IMR-90 (cell line): ENCODE measurements around the gene AQP12A. TPM values are rescaled to one million over a fixed set of nuclear protein-coding genes. Genes with fewer than 3 reads are reported as not detected.

ENCODE experiments used
- ATAC-seq: fragments of 200-7000 bp; cut with Tn5 transposase; 2 replicates; pipeline ENCODE4 v1.9.1; 2020; ENCODE audit warnings: low read depth, mild to moderate bottlenecking, moderate library complexity
- BruUV-seq: library from RNA; stranded (reverse); fragments of 400-500 nt; replicated peaks from 2 replicates; lab custom pipeline; 2021; lab: Mats Ljungman, UMichigan
- CTCF ChIA-PET: fragments of 300-600 bp; formaldehyde crosslinking; extraction: SDS; loops from one replicate; lab custom pipeline; 2021; ENCODE audit warnings: antibody characterized with exemption; lab: Yijun Ruan, JAX
- POLR2A ChIA-PET: fragments of 300-600 bp; sonication (Branson Sonifier 250); formaldehyde crosslinking; loops from one replicate; lab custom pipeline; 2022; ENCODE audit warnings: antibody characterized with exemption; ENCODE audit not compliant: unreplicated experiment; lab: Charles Lee
- DNase-seq: peaks from one replicate; pipeline ENCODE4 v3.0.0; 2013
- H2AFZ ChIP-seq: replicated peaks from 2 replicates; pipeline ENCODE3; 2013; ENCODE audit warnings: low read length, mild to moderate bottlenecking; ENCODE audit not compliant: poor library complexity
- H2AK5ac ChIP-seq: 2 replicates; pipeline ENCODE4 v1.6.1; 2013; ENCODE audit warnings: low read depth, low read length, inconsistent platforms
- H2AK9ac ChIP-seq: replicated peaks from 2 replicates; pipeline ENCODE3; 2013; ENCODE audit warnings: mild to moderate bottlenecking, low read depth, low read length, moderate library complexity; ENCODE audit not compliant: poor library complexity
- H2BK120ac ChIP-seq: 2 replicates; pipeline ENCODE4 v1.6.1; 2013; ENCODE audit warnings: low read depth, low read length, inconsistent platforms
- H2BK15ac ChIP-seq: 3 replicates; pipeline ENCODE4 v1.6.1; 2013; ENCODE audit warnings: low read depth, low read length, inconsistent platforms
- H2BK20ac ChIP-seq: 2 replicates; pipeline ENCODE4 v1.6.1; 2013; ENCODE audit warnings: low read depth, mild to moderate bottlenecking, inconsistent platforms, low read length, moderate library complexity
- H2BK5ac ChIP-seq: 2 replicates; pipeline ENCODE4 v1.6.1; 2013; ENCODE audit warnings: mild to moderate bottlenecking, low read depth, low read length, inconsistent platforms; ENCODE audit not compliant: poor library complexity, severe bottlenecking
- H3K14ac ChIP-seq: replicated peaks from 2 replicates; pipeline ENCODE4 v1.6.1; 2013; ENCODE audit warnings: low read depth, low read length, inconsistent platforms
- H3K18ac ChIP-seq: 2 replicates; pipeline ENCODE4 v1.6.1; 2013; ENCODE audit warnings: low read depth, low read length, control low read depth
- H3K23ac ChIP-seq: 2 replicates; pipeline ENCODE4 v1.6.1; 2013; ENCODE audit warnings: low read depth, low read length, inconsistent platforms
- H3K27ac ChIP-seq: 2 replicates; pipeline ENCODE4 v1.5.1; 2013; ENCODE audit warnings: mild to moderate bottlenecking, control low read depth, low read length; ENCODE audit not compliant: insufficient read depth
- H3K27me3 ChIP-seq: 2 replicates; pipeline ENCODE4 v1.6.1; 2013; ENCODE audit warnings: low read length; ENCODE audit not compliant: control insufficient read depth, insufficient read depth
- H3K36me3 ChIP-seq: 2 replicates; pipeline ENCODE4 v1.6.1; 2013; ENCODE audit warnings: low read length, mixed read lengths; ENCODE audit not compliant: control insufficient read depth, insufficient read depth
- H3K4ac ChIP-seq: 2 replicates; pipeline ENCODE4 v1.6.1; 2013; ENCODE audit warnings: low read depth, low read length, inconsistent platforms
- H3K4me1 ChIP-seq: 2 replicates; pipeline ENCODE4 v1.6.1; 2013; ENCODE audit warnings: low read length, mixed read lengths; ENCODE audit not compliant: control insufficient read depth, insufficient read depth
- H3K4me2 ChIP-seq: 2 replicates; pipeline ENCODE4 v1.6.1; 2013; ENCODE audit warnings: low read depth, mild to moderate bottlenecking, control low read depth, low read length, moderate library complexity
- H3K4me3 ChIP-seq: 2 replicates; pipeline ENCODE4 v1.5.1; 2013; ENCODE audit warnings: low read depth, mild to moderate bottlenecking, control low read depth, low read length, moderate library complexity; ENCODE audit not compliant: insufficient read depth
- H3K56ac ChIP-seq: 2 replicates; pipeline ENCODE4 v1.6.1; 2013; ENCODE audit warnings: low read length, inconsistent platforms; ENCODE audit not compliant: insufficient read depth; ENCODE audit errors: extremely low read depth
- H3K79me1 ChIP-seq, 2 experiments: 2 replicates each; pipeline ENCODE4 v1.6.1; 2013; ENCODE audit warnings: low read length in 2 of 2, inconsistent platforms in 1 of 2, low read depth in 1 of 2
- H3K9ac ChIP-seq: 2 replicates; pipeline ENCODE4 v1.6.1; 2013; ENCODE audit warnings: low read depth, low read length, control low read depth
- H3K9me1 ChIP-seq: 2 replicates; pipeline ENCODE4 v1.6.1; 2013; ENCODE audit warnings: low read length, inconsistent platforms; ENCODE audit not compliant: insufficient read depth
- H3K9me3 ChIP-seq: 2 replicates; pipeline ENCODE4 v1.6.1; 2013; ENCODE audit warnings: low read length; ENCODE audit not compliant: control insufficient read depth, insufficient read depth
- H4K20me1 ChIP-seq: 2 replicates; pipeline ENCODE4 v1.6.1; 2013; ENCODE audit warnings: low read length, inconsistent platforms; ENCODE audit not compliant: insufficient read depth
- H4K5ac ChIP-seq: 2 replicates; pipeline ENCODE4 v1.6.1; 2013; ENCODE audit warnings: mild to moderate bottlenecking, low read depth, low read length, control low read depth
- H4K8ac ChIP-seq, 2 experiments: 2 replicates each; pipeline ENCODE4 v1.6.1; 2013; ENCODE audit warnings: low read depth in 2 of 2, low read length in 2 of 2, control low read depth in 1 of 2, inconsistent platforms in 1 of 2
- H4K91ac ChIP-seq: 2 replicates; pipeline ENCODE4 v1.6.1; 2013; ENCODE audit warnings: low read depth, low read length, inconsistent platforms; ENCODE audit not compliant: insufficient read depth
- ELK1 ChIP-seq: fragments of 150-350 bp; IDR thresholded peaks from 2 replicates; pipeline ENCODE4 v1.6.1; 2016; ENCODE audit warnings: low read depth, mild to moderate bottlenecking, low read length, moderate library complexity, borderline replicate concordance
- MAFK ChIP-seq: IDR thresholded peaks from 2 replicates; pipeline ENCODE4 v1.6.1; 2012; ENCODE audit warnings: low read depth, low read length, improper control_type of control experiment
- MXI1 ChIP-seq: IDR thresholded peaks from 2 replicates; pipeline ENCODE4 v1.6.1; 2012; ENCODE audit warnings: low read depth, mild to moderate bottlenecking, low read length, moderate library complexity, borderline replicate concordance
- NFE2L2 ChIP-seq: fragments of 150-350 bp; IDR thresholded peaks from 2 replicates; pipeline ENCODE4 v1.6.1; 2016; ENCODE audit warnings: low read depth, mild to moderate bottlenecking, low read length
- POLR2A ChIP-seq: IDR thresholded peaks from 2 replicates; pipeline ENCODE4 v1.6.1; 2012; ENCODE audit warnings: mild to moderate bottlenecking, low read depth, low read length
- RAD21 ChIP-seq: IDR thresholded peaks from 2 replicates; pipeline ENCODE4 v1.6.1; 2012; ENCODE audit warnings: low read length, improper control_type of control experiment
- RCOR1 ChIP-seq: IDR thresholded peaks from 2 replicates; pipeline ENCODE4 v1.6.1; 2012; ENCODE audit warnings: mild to moderate bottlenecking, low read length, improper control_type of control experiment; ENCODE audit not compliant: insufficient replicate concordance
- WGBS, 2 experiments: methylation state at CpG; one replicate each; pipeline versions ENCODE4 v1.1.5 to v1.1.7; 2013; ENCODE audit warnings: missing lambda C conversion rate in 2 of 2; ENCODE audit not compliant: insufficient read length in 1 of 2; ENCODE audit errors: extremely low coverage in 2 of 2; 5-methylcytosine and 5-hydroxymethylcytosine counted together
- dilution Hi-C: fragments of 300-500 bp; cut with HindIII; formaldehyde crosslinking; loops from one replicate; pipeline ENCODE4 v1.14.3; 2018; ENCODE audit warnings: low sequenced_read_pairs; ENCODE audit not compliant: unreplicated experiment
- in situ Hi-C: fragments of 300-500 bp; cut with MboI; formaldehyde crosslinking; loops from 3 replicates; pipeline ENCODE4 v1.14.3; 2019; ENCODE audit warnings: low sequenced_read_pairs, inconsistent platforms, mixed read lengths
- intact Hi-C: fragments of 100-400 bp; cut with micrococcal nuclease; formaldehyde crosslinking; loops from 2 replicates; pipeline ENCODE4 v1.10.0; 2022
- polyA plus RNA-seq, 3 experiments: library from polyadenylated mRNA; depleted of rRNA; stranded (reverse); fragments of >200 nt; gene quantifications; 2 replicates each; pipeline ENCODE4 v1.2.3, GENCODE V29; 2012; ENCODE audit warnings: low replicate concordance in 1 of 3
- total RNA-seq: library from RNA; depleted of rRNA; stranded (reverse); fragments of >200 nt; gene quantifications from 2 replicates; pipeline ENCODE4 v1.2.3, GENCODE V29; 2012

Gene AQP12A
- total and polyA plus RNA-seq, 2 of the 4 experiments (the other 2 are of a cell fraction): not detected

GRCh38 chr2:240725671-240726070, 34.0 kb downstream of the AQP12A start:
- no peak overlapping the region for H3K14ac ChIP-seq

More at GRCh38 chr2:240725671-240726070, 34.0 kb downstream of the AQP12A start:
- Histone ChIP-seq H2AK9ac (no peak overlapping the region), H4K8ac (no peak overlapping the region), H3K18ac (no peak overlapping the region), H3K56ac (no peak overlapping the region), H4K20me1 (no peaks in the 10 kb centered on the region; the same call in 1 of the 2 replicates), H2BK5ac (no peak overlapping the region), H3K36me3 (no peaks in the 10 kb centered on the region), H3K4me2 (no peak overlapping the region), H2BK15ac (no peak overlapping the region), H2BK120ac (no peak overlapping the region), H3K27me3 (peaks cover 35% of the 10 kb centered on the region), H3K27ac (no peak overlapping the region), H2AK5ac (no peak overlapping the region), H3K9me3 (no peaks in the 10 kb centered on the region), H2AFZ (no peak overlapping the region), H4K91ac (no peak overlapping the region), H4K5ac (no peak overlapping the region), H3K4ac (no peak overlapping the region), H3K79me1 (no peaks in the 10 kb centered on the region), H3K4me1 (no peaks in the 10 kb centered on the region), H2BK20ac (no peak overlapping the region), H3K23ac (no peak overlapping the region), H3K9me1 (no peaks in the 10 kb centered on the region), H3K9ac (no peak overlapping the region), H3K4me3 (no peak overlapping the region)
- BruUV-seq: no TSS peak
- CTCF ChIA-PET: no interaction called here
- in situ Hi-C loops (no loop called here), dilution Hi-C loops (no loop called here), intact Hi-C loops (no loop called here)
- TF ChIP-seq RCOR1 (no peak), NFE2L2 (no peak), MXI1 (no peak), ELK1 (no peak), RAD21 (no peak), POLR2A (no peak), MAFK (no peak)
- DNase-seq: no peak
- ATAC-seq: no peak
- POLR2A ChIA-PET: no interaction called here
- WGBS, 2 experiments: 67% methylated on average over 3 of the region's 7 CpGs; no CpG with 5 or more reads in 1 of the 2 experiments
